ENCODE results near the gene P3H3.

The P3H3 gene

GRCh38 chr12:6829536-6830220 is 1.5 kb downstream of the P3H3 start:
- Histone ChIP-seq H3K4me3 (ENCODE audit: low read length) (peak overlapping the region; percentile 87), H3K9ac (ENCODE audit: low read length) (peak overlapping the region; percentile 90), H3K27me3 (replicated peaks; ENCODE audit: control insufficient read depth, insufficient read depth, low read length) (no peaks in the 10 kb centered on the region), H3K9me3 (ENCODE audit: control insufficient read depth, low read length) (no peaks in the 10 kb centered on the region), H3K36me3 (ENCODE audit: control insufficient read depth, insufficient read depth, low read length, severe bottlenecking) (no peaks in the 10 kb centered on the region), H3K4me1 (ENCODE audit: control insufficient read depth, insufficient read depth, low read length) (peaks cover 9% of the 10 kb centered on the region)
- DNase-seq (ENCODE audit: low read depth) = peak; percentile 82

- no peak for DNase-seq (ENCODE audit: low read depth)
- H3K4me3 ChIP-seq (ENCODE audit: low read length) = no peak overlapping the region
- peaks cover 9% of the 10 kb centered on the region for H3K4me1 ChIP-seq (ENCODE audit: control insufficient read depth, insufficient read depth, low read length)
- H3K9ac ChIP-seq (ENCODE audit: low read length) = no peak overlapping the region
- H3K27me3 ChIP-seq (replicated peaks; ENCODE audit: control insufficient read depth, insufficient read depth, low read length) = no peaks in the 10 kb centered on the region
- no peaks in the 10 kb centered on the region for H3K9me3 ChIP-seq (ENCODE audit: control insufficient read depth, low read length)
- no peaks in the 10 kb centered on the region for H3K36me3 ChIP-seq (ENCODE audit: control insufficient read depth, insufficient read depth, low read length, severe bottlenecking)
Observed at GRCh38 chr12:6830286-6830890, 2.2 kb downstream of the P3H3 start.

GRCh38 chr12:6830999-6831398 is 2.8 kb downstream of the P3H3 start:
- no peaks in the 10 kb centered on the region for H3K36me3 ChIP-seq (ENCODE audit: control insufficient read depth, insufficient read depth, low read length, severe bottlenecking)
- no peaks in the 10 kb centered on the region for H3K27me3 ChIP-seq (replicated peaks; ENCODE audit: control insufficient read depth, insufficient read depth, low read length)
- no peaks in the 10 kb centered on the region for H3K9me3 ChIP-seq (ENCODE audit: control insufficient read depth, low read length)
- DNase-seq (ENCODE audit: low read depth) = no peak
- H3K9ac ChIP-seq (ENCODE audit: low read length) = no peak overlapping the region
- peaks cover 9% of the 10 kb centered on the region for H3K4me1 ChIP-seq (ENCODE audit: control insufficient read depth, insufficient read depth, low read length)
- no peak overlapping the region for H3K4me3 ChIP-seq (ENCODE audit: low read length)

GRCh38 chr12:6831450-6831995 is 3.3 kb downstream of the P3H3 start:
- Histone ChIP-seq H3K36me3 (ENCODE audit: control insufficient read depth, insufficient read depth, low read length, severe bottlenecking) (no peaks in the 10 kb centered on the region), H3K27me3 (replicated peaks; ENCODE audit: control insufficient read depth, insufficient read depth, low read length) (no peaks in the 10 kb centered on the region), H3K4me1 (ENCODE audit: control insufficient read depth, insufficient read depth, low read length) (peaks cover 9% of the 10 kb centered on the region), H3K9me3 (ENCODE audit: control insufficient read depth, low read length) (no peaks in the 10 kb centered on the region), H3K9ac (ENCODE audit: low read length) (no peak overlapping the region), H3K4me3 (ENCODE audit: low read length) (no peak overlapping the region)
- no peak for DNase-seq (ENCODE audit: low read depth)

GRCh38 chr12:6832125-6832524 is 3.9 kb downstream of the P3H3 start:
- H3K4me1 ChIP-seq (ENCODE audit: control insufficient read depth, insufficient read depth, low read length) = peaks cover 7% of the 10 kb centered on the region
- H3K9me3 ChIP-seq (ENCODE audit: control insufficient read depth, low read length) = no peaks in the 10 kb centered on the region
- no peak overlapping the region for H3K9ac ChIP-seq (ENCODE audit: low read length)
- H3K36me3 ChIP-seq (ENCODE audit: control insufficient read depth, insufficient read depth, low read length, severe bottlenecking) = no peaks in the 10 kb centered on the region
- H3K4me3 ChIP-seq (ENCODE audit: low read length) = no peak overlapping the region
- no peak for DNase-seq (ENCODE audit: low read depth)
- no peaks in the 10 kb centered on the region for H3K27me3 ChIP-seq (replicated peaks; ENCODE audit: control insufficient read depth, insufficient read depth, low read length)

GRCh38 chr12:6833189-6833890 is 5.1 kb downstream of the P3H3 start:
- no peaks in the 10 kb centered on the region for H3K27me3 ChIP-seq (replicated peaks; ENCODE audit: control insufficient read depth, insufficient read depth, low read length)
- no peak for DNase-seq (ENCODE audit: low read depth)
- H3K36me3 ChIP-seq (ENCODE audit: control insufficient read depth, insufficient read depth, low read length, severe bottlenecking) = no peaks in the 10 kb centered on the region
- no peak overlapping the region for H3K4me3 ChIP-seq (ENCODE audit: low read length)
- H3K4me1 ChIP-seq (ENCODE audit: control insufficient read depth, insufficient read depth, low read length) = peaks cover 3% of the 10 kb centered on the region
- H3K9me3 ChIP-seq (ENCODE audit: control insufficient read depth, low read length) = no peaks in the 10 kb centered on the region
- no peak overlapping the region for H3K9ac ChIP-seq (ENCODE audit: low read length)

- DNase-seq (ENCODE audit: low read depth) = no peak
- Histone ChIP-seq H3K9ac (ENCODE audit: low read length) (no peak overlapping the region), H3K36me3 (ENCODE audit: control insufficient read depth, insufficient read depth, low read length, severe bottlenecking) (peaks cover 2% of the 10 kb centered on the region), H3K9me3 (ENCODE audit: control insufficient read depth, low read length) (no peaks in the 10 kb centered on the region), H3K27me3 (replicated peaks; ENCODE audit: control insufficient read depth, insufficient read depth, low read length) (no peaks in the 10 kb centered on the region), H3K4me3 (ENCODE audit: low read length) (no peak overlapping the region), H3K4me1 (ENCODE audit: control insufficient read depth, insufficient read depth, low read length) (peaks cover 3% of the 10 kb centered on the region)
Observed at GRCh38 chr12:6834254-6834653, 6.0 kb downstream of the P3H3 start.

- no peak for DNase-seq (ENCODE audit: low read depth)
- no peaks in the 10 kb centered on the region for H3K27me3 ChIP-seq (replicated peaks; ENCODE audit: control insufficient read depth, insufficient read depth, low read length)
- no peaks in the 10 kb centered on the region for H3K9me3 ChIP-seq (ENCODE audit: control insufficient read depth, low read length)
- H3K4me3 ChIP-seq (ENCODE audit: low read length) = no peak overlapping the region
- H3K36me3 ChIP-seq (ENCODE audit: control insufficient read depth, insufficient read depth, low read length, severe bottlenecking) = peaks cover 5% of the 10 kb centered on the region
- H3K4me1 ChIP-seq (ENCODE audit: control insufficient read depth, insufficient read depth, low read length) = peaks cover 3% of the 10 kb centered on the region
- no peak overlapping the region for H3K9ac ChIP-seq (ENCODE audit: low read length)
Observed at GRCh38 chr12:6834873-6835272, 6.7 kb downstream of the P3H3 start.

GRCh38 chr12:6836851-6837250 is 8.6 kb downstream of the P3H3 start:
- H3K36me3 ChIP-seq (ENCODE audit: control insufficient read depth, insufficient read depth, low read length, severe bottlenecking) = peaks cover 5% of the 10 kb centered on the region
- no peak overlapping the region for H3K9ac ChIP-seq (ENCODE audit: low read length)
- H3K9me3 ChIP-seq (ENCODE audit: control insufficient read depth, low read length) = no peaks in the 10 kb centered on the region
- H3K27me3 ChIP-seq (replicated peaks; ENCODE audit: control insufficient read depth, insufficient read depth, low read length) = no peaks in the 10 kb centered on the region
- DNase-seq (ENCODE audit: low read depth) = no peak
- H3K4me1 ChIP-seq (ENCODE audit: control insufficient read depth, insufficient read depth, low read length) = peaks cover 3% of the 10 kb centered on the region
- no peak overlapping the region for H3K4me3 ChIP-seq (ENCODE audit: low read length)

- Histone ChIP-seq H3K4me3 (ENCODE audit: low read length) (no peak overlapping the region), H3K36me3 (ENCODE audit: control insufficient read depth, insufficient read depth, low read length, severe bottlenecking) (peaks cover 5% of the 10 kb centered on the region), H3K27me3 (replicated peaks; ENCODE audit: control insufficient read depth, insufficient read depth, low read length) (no peaks in the 10 kb centered on the region), H3K9ac (ENCODE audit: low read length) (no peak overlapping the region), H3K9me3 (ENCODE audit: control insufficient read depth, low read length) (no peaks in the 10 kb centered on the region), H3K4me1 (ENCODE audit: control insufficient read depth, insufficient read depth, low read length) (peaks cover 3% of the 10 kb centered on the region)
- DNase-seq (ENCODE audit: low read depth) = no peak
Observed at GRCh38 chr12:6837370-6838060, 9.3 kb downstream of the P3H3 start.

- H3K36me3 ChIP-seq (ENCODE audit: control insufficient read depth, insufficient read depth, low read length, severe bottlenecking) = peaks cover 5% of the 10 kb centered on the region
Observed at GRCh38 chr12:6838854-6839253, 10.6 kb downstream of the P3H3 start.

More at GRCh38 chr12:6838854-6839253, 10.6 kb downstream of the P3H3 start:
- Histone ChIP-seq H3K9me3 (ENCODE audit: control insufficient read depth, low read length) (no peaks in the 10 kb centered on the region), H3K9ac (ENCODE audit: low read length) (no peak overlapping the region), H3K4me3 (ENCODE audit: low read length) (no peak overlapping the region), H3K4me1 (ENCODE audit: control insufficient read depth, insufficient read depth, low read length) (no peaks in the 10 kb centered on the region), H3K27me3 (replicated peaks; ENCODE audit: control insufficient read depth, insufficient read depth, low read length) (no peaks in the 10 kb centered on the region)
- DNase-seq (ENCODE audit: low read depth) = no peak
